OCI-LY3 (cell line): ENCODE data around the gene ZFP42.

Source experiments
- H2AFZ ChIP-seq: fragments of 200-600, 300-600 bp; shearing (Covaris generic); 2 replicates; pipeline ENCODE4 v1.6.0; 2014; ENCODE audit warnings: antibody characterized with exemption, low read depth, low read length
- H3K27ac ChIP-seq: fragments of 200-600, 300-600 bp; sonication (generic); 2 replicates; pipeline ENCODE4 v1.5.1; 2014; ENCODE audit warnings: mild to moderate bottlenecking, low read length, moderate library complexity, mixed read lengths
- H3K27me3 ChIP-seq: fragments of 200-600, 300-600 bp; sonication (generic); 2 replicates; pipeline ENCODE4 v1.6.1; 2014; ENCODE audit warnings: low read depth, low read length, mixed read lengths
- H3K36me3 ChIP-seq: fragments of 200-600, 300-600 bp; sonication (generic); replicated peaks from 2 replicates; pipeline ENCODE3; 2014; ENCODE audit warnings: low read depth, low read length, mixed read lengths
- H3K4me1 ChIP-seq: fragments of 300-600, 200-600 bp; sonication (generic); 2 replicates; pipeline ENCODE4 v1.6.1; 2014; ENCODE audit warnings: low read length, mixed read lengths
- H3K4me2 ChIP-seq: fragments of 200-600, 300-600 bp; sonication (generic); 2 replicates; pipeline ENCODE4 v1.6.1; 2014; ENCODE audit warnings: low read length, mixed read lengths
- H3K4me3 ChIP-seq: fragments of 300-600, 200-600 bp; sonication (generic); 2 replicates; pipeline ENCODE4 v1.5.1; 2014; ENCODE audit warnings: antibody characterized with exemption, mild to moderate bottlenecking, low read length, moderate library complexity
- H3K79me2 ChIP-seq: fragments of 300-600, 200-600 bp; shearing (Covaris generic); 2 replicates; pipeline ENCODE4 v1.6.1; 2014; ENCODE audit warnings: mild to moderate bottlenecking, low read length, mixed read lengths
- H3K9ac ChIP-seq: fragments of 300-600, 200-600 bp; shearing (Covaris generic); 2 replicates; pipeline ENCODE4 v1.6.0; 2014; ENCODE audit warnings: mild to moderate bottlenecking, low read length, moderate library complexity
- H3K9me3 ChIP-seq: fragments of 200-600, 300-600 bp; shearing (Covaris generic); 2 replicates; pipeline ENCODE4 v1.6.1; 2014; ENCODE audit warnings: low read length, mixed read lengths; ENCODE audit not compliant: insufficient read depth
- H4K20me1 ChIP-seq: fragments of 200-600, 300-600 bp; sonication (generic); 2 replicates; pipeline ENCODE4 v1.6.1; 2016; ENCODE audit warnings: low read length, mixed read lengths; ENCODE audit not compliant: insufficient read depth
- EZH2phosphoT487 ChIP-seq: fragments of 200-600 bp; shearing (Covaris generic); IDR thresholded peaks from 2 replicates; pipeline ENCODE4 v1.6.1; 2018; ENCODE audit warnings: antibody characterized with exemption, mixed run types, low read depth
- TF ChIP-seq, protein P1 (sequence below): fragments of 200-600, 300-600 bp; sonication (generic); IDR thresholded peaks from 2 replicates; pipeline ENCODE4 v1.5.1; 2014; ENCODE audit warnings: antibody characterized with exemption, low read length, low read depth

ZFP42 gene

GRCh38 chr4:188008377-188008776 is 12.8 kb downstream of the ZFP42 start:
- TF ChIP-seq EZH2phosphoT487: no peak
- TF ChIP-seq, protein P1, sequence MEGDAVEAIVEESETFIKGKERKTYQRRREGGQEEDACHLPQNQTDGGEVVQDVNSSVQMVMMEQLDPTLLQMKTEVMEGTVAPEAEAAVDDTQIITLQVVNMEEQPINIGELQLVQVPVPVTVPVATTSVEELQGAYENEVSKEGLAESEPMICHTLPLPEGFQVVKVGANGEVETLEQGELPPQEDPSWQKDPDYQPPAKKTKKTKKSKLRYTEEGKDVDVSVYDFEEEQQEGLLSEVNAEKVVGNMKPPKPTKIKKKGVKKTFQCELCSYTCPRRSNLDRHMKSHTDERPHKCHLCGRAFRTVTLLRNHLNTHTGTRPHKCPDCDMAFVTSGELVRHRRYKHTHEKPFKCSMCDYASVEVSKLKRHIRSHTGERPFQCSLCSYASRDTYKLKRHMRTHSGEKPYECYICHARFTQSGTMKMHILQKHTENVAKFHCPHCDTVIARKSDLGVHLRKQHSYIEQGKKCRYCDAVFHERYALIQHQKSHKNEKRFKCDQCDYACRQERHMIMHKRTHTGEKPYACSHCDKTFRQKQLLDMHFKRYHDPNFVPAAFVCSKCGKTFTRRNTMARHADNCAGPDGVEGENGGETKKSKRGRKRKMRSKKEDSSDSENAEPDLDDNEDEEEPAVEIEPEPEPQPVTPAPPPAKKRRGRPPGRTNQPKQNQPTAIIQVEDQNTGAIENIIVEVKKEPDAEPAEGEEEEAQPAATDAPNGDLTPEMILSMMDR: no peak
- H3K27me3 ChIP-seq: no peaks in the 10 kb centered on the region
- no peaks in the 10 kb centered on the region for H3K36me3 ChIP-seq
- H3K4me1 ChIP-seq: no peaks in the 10 kb centered on the region
- H3K9ac ChIP-seq: no peak overlapping the region
- no peaks in the 10 kb centered on the region for H3K9me3 ChIP-seq
- H3K4me3 ChIP-seq: no peak overlapping the region
- no peaks in the 10 kb centered on the region for H4K20me1 ChIP-seq
- no peak overlapping the region for H2AFZ ChIP-seq
- H3K27ac ChIP-seq: no peak overlapping the region
- no peak overlapping the region for H3K4me2 ChIP-seq
- H3K79me2 ChIP-seq: no peaks in the 10 kb centered on the region

GRCh38 chr4:188012426-188012945 is 16.9 kb downstream of the ZFP42 start:
- Histone ChIP-seq H3K4me2 (no peak overlapping the region), H4K20me1 (no peaks in the 10 kb centered on the region), H3K9ac (no peak overlapping the region), H3K36me3 (no peaks in the 10 kb centered on the region), H3K4me1 (no peaks in the 10 kb centered on the region), H3K4me3 (no peak overlapping the region), H3K79me2 (no peaks in the 10 kb centered on the region), H3K27ac (no peak overlapping the region), H3K9me3 (no peaks in the 10 kb centered on the region), H2AFZ (no peak overlapping the region), H3K27me3 (no peaks in the 10 kb centered on the region)
- TF ChIP-seq, protein P1: no peak
- no peak for TF ChIP-seq EZH2phosphoT487

- H3K79me2 ChIP-seq: no peaks in the 10 kb centered on the region
- H2AFZ ChIP-seq: no peak overlapping the region
- H3K4me1 ChIP-seq: no peaks in the 10 kb centered on the region
- H3K4me2 ChIP-seq: no peak overlapping the region
- H3K36me3 ChIP-seq: no peaks in the 10 kb centered on the region
- no peaks in the 10 kb centered on the region for H3K9me3 ChIP-seq
- TF ChIP-seq, protein P1: no peak
- no peak for TF ChIP-seq EZH2phosphoT487
- no peaks in the 10 kb centered on the region for H4K20me1 ChIP-seq
- no peak overlapping the region for H3K9ac ChIP-seq
- no peak overlapping the region for H3K27ac ChIP-seq
- H3K4me3 ChIP-seq: no peak overlapping the region
- no peaks in the 10 kb centered on the region for H3K27me3 ChIP-seq
Observed at GRCh38 chr4:188015025-188015940, 19.7 kb downstream of the ZFP42 start.

- TF ChIP-seq EZH2phosphoT487: no peak
- no peak overlapping the region for H3K4me2 ChIP-seq
- H2AFZ ChIP-seq: no peak overlapping the region
- H3K27ac ChIP-seq: no peak overlapping the region
- no peaks in the 10 kb centered on the region for H3K27me3 ChIP-seq
- no peaks in the 10 kb centered on the region for H3K9me3 ChIP-seq
- H3K79me2 ChIP-seq: no peaks in the 10 kb centered on the region
- no peaks in the 10 kb centered on the region for H4K20me1 ChIP-seq
- H3K36me3 ChIP-seq: no peaks in the 10 kb centered on the region
- H3K4me3 ChIP-seq: no peak overlapping the region
- no peaks in the 10 kb centered on the region for H3K4me1 ChIP-seq
- H3K9ac ChIP-seq: no peak overlapping the region
Observed at GRCh38 chr4:188016754-188017153, 21.2 kb downstream of the ZFP42 start.
